IMR-90 (cell line): ENCODE data around the gene POLR3A. TPM values are rescaled to one million over a fixed set of nuclear protein-coding genes. Genes with fewer than 3 reads are reported as not detected.

Experiments used
- ATAC-seq: fragments of 200-7000 bp; cut with Tn5 transposase; 2 replicates; pipeline ENCODE4 v1.9.1; 2020; ENCODE audit warnings: low read depth, mild to moderate bottlenecking, moderate library complexity
- BruUV-seq: library from RNA; stranded (reverse); fragments of 400-500 nt; replicated peaks from 2 replicates; lab custom pipeline; 2021; lab: Mats Ljungman, UMichigan
- CTCF ChIA-PET: fragments of 300-600 bp; formaldehyde crosslinking; extraction: SDS; loops from one replicate; lab custom pipeline; 2021; ENCODE audit warnings: antibody characterized with exemption; lab: Yijun Ruan, JAX
- POLR2A ChIA-PET: fragments of 300-600 bp; sonication (Branson Sonifier 250); formaldehyde crosslinking; loops from one replicate; lab custom pipeline; 2022; ENCODE audit warnings: antibody characterized with exemption; ENCODE audit not compliant: unreplicated experiment; lab: Charles Lee
- DNase-seq: peaks from one replicate; pipeline ENCODE4 v3.0.0; 2013
- H2AFZ ChIP-seq: replicated peaks from 2 replicates; pipeline ENCODE3; 2013; ENCODE audit warnings: low read length, mild to moderate bottlenecking; ENCODE audit not compliant: poor library complexity
- H2AK5ac ChIP-seq: 2 replicates; pipeline ENCODE4 v1.6.1; 2013; ENCODE audit warnings: low read depth, low read length, inconsistent platforms
- H2AK9ac ChIP-seq: replicated peaks from 2 replicates; pipeline ENCODE3; 2013; ENCODE audit warnings: mild to moderate bottlenecking, low read depth, low read length, moderate library complexity; ENCODE audit not compliant: poor library complexity
- H2BK120ac ChIP-seq: 2 replicates; pipeline ENCODE4 v1.6.1; 2013; ENCODE audit warnings: low read depth, low read length, inconsistent platforms
- H2BK15ac ChIP-seq: 3 replicates; pipeline ENCODE4 v1.6.1; 2013; ENCODE audit warnings: low read depth, low read length, inconsistent platforms
- H2BK20ac ChIP-seq: 2 replicates; pipeline ENCODE4 v1.6.1; 2013; ENCODE audit warnings: low read depth, mild to moderate bottlenecking, inconsistent platforms, low read length, moderate library complexity
- H2BK5ac ChIP-seq: 2 replicates; pipeline ENCODE4 v1.6.1; 2013; ENCODE audit warnings: mild to moderate bottlenecking, low read depth, low read length, inconsistent platforms; ENCODE audit not compliant: poor library complexity, severe bottlenecking
- H3K14ac ChIP-seq: replicated peaks from 2 replicates; pipeline ENCODE4 v1.6.1; 2013; ENCODE audit warnings: low read depth, low read length, inconsistent platforms
- H3K18ac ChIP-seq: 2 replicates; pipeline ENCODE4 v1.6.1; 2013; ENCODE audit warnings: low read depth, low read length, control low read depth
- H3K23ac ChIP-seq: 2 replicates; pipeline ENCODE4 v1.6.1; 2013; ENCODE audit warnings: low read depth, low read length, inconsistent platforms
- H3K27ac ChIP-seq: 2 replicates; pipeline ENCODE4 v1.5.1; 2013; ENCODE audit warnings: mild to moderate bottlenecking, control low read depth, low read length; ENCODE audit not compliant: insufficient read depth
- H3K27me3 ChIP-seq: 2 replicates; pipeline ENCODE4 v1.6.1; 2013; ENCODE audit warnings: low read length; ENCODE audit not compliant: control insufficient read depth, insufficient read depth
- H3K36me3 ChIP-seq: 2 replicates; pipeline ENCODE4 v1.6.1; 2013; ENCODE audit warnings: low read length, mixed read lengths; ENCODE audit not compliant: control insufficient read depth, insufficient read depth
- H3K4ac ChIP-seq: 2 replicates; pipeline ENCODE4 v1.6.1; 2013; ENCODE audit warnings: low read depth, low read length, inconsistent platforms
- H3K4me1 ChIP-seq: 2 replicates; pipeline ENCODE4 v1.6.1; 2013; ENCODE audit warnings: low read length, mixed read lengths; ENCODE audit not compliant: control insufficient read depth, insufficient read depth
- H3K4me2 ChIP-seq: 2 replicates; pipeline ENCODE4 v1.6.1; 2013; ENCODE audit warnings: low read depth, mild to moderate bottlenecking, control low read depth, low read length, moderate library complexity
- H3K4me3 ChIP-seq: 2 replicates; pipeline ENCODE4 v1.5.1; 2013; ENCODE audit warnings: low read depth, mild to moderate bottlenecking, control low read depth, low read length, moderate library complexity; ENCODE audit not compliant: insufficient read depth
- H3K56ac ChIP-seq: 2 replicates; pipeline ENCODE4 v1.6.1; 2013; ENCODE audit warnings: low read length, inconsistent platforms; ENCODE audit not compliant: insufficient read depth; ENCODE audit errors: extremely low read depth
- H3K79me1 ChIP-seq, 2 experiments: 2 replicates each; pipeline ENCODE4 v1.6.1; 2013; ENCODE audit warnings: low read length in 2 of 2, inconsistent platforms in 1 of 2, low read depth in 1 of 2
- H3K9ac ChIP-seq: 2 replicates; pipeline ENCODE4 v1.6.1; 2013; ENCODE audit warnings: low read depth, low read length, control low read depth
- H3K9me1 ChIP-seq: 2 replicates; pipeline ENCODE4 v1.6.1; 2013; ENCODE audit warnings: low read length, inconsistent platforms; ENCODE audit not compliant: insufficient read depth
- H3K9me3 ChIP-seq: 2 replicates; pipeline ENCODE4 v1.6.1; 2013; ENCODE audit warnings: low read length; ENCODE audit not compliant: control insufficient read depth, insufficient read depth
- H4K20me1 ChIP-seq: 2 replicates; pipeline ENCODE4 v1.6.1; 2013; ENCODE audit warnings: low read length, inconsistent platforms; ENCODE audit not compliant: insufficient read depth
- H4K5ac ChIP-seq: 2 replicates; pipeline ENCODE4 v1.6.1; 2013; ENCODE audit warnings: mild to moderate bottlenecking, low read depth, low read length, control low read depth
- H4K8ac ChIP-seq, 2 experiments: 2 replicates each; pipeline ENCODE4 v1.6.1; 2013; ENCODE audit warnings: low read depth in 2 of 2, low read length in 2 of 2, control low read depth in 1 of 2, inconsistent platforms in 1 of 2
- H4K91ac ChIP-seq: 2 replicates; pipeline ENCODE4 v1.6.1; 2013; ENCODE audit warnings: low read depth, low read length, inconsistent platforms; ENCODE audit not compliant: insufficient read depth
- CHD1 ChIP-seq: IDR thresholded peaks from 2 replicates; pipeline ENCODE4 v1.6.1; 2012; ENCODE audit warnings: low read depth, low read length, improper control_type of control experiment
- MAZ ChIP-seq: IDR thresholded peaks from 2 replicates; pipeline ENCODE4 v1.6.1; 2012; ENCODE audit warnings: low read depth, mild to moderate bottlenecking, low read length, improper control_type of control experiment, moderate library complexity, borderline replicate concordance
- RCOR1 ChIP-seq: IDR thresholded peaks from 2 replicates; pipeline ENCODE4 v1.6.1; 2012; ENCODE audit warnings: mild to moderate bottlenecking, low read length, improper control_type of control experiment; ENCODE audit not compliant: insufficient replicate concordance
- SMC3 ChIP-seq: fragments of 150-350 bp; IDR thresholded peaks from 2 replicates; pipeline ENCODE4 v1.6.1; 2016; ENCODE audit warnings: low read depth, mild to moderate bottlenecking, antibody characterized with exemption, low read length, moderate library complexity
- WGBS, 2 experiments: methylation state at CpG; one replicate each; pipeline versions ENCODE4 v1.1.5 to v1.1.7; 2013; ENCODE audit warnings: missing lambda C conversion rate in 2 of 2; ENCODE audit not compliant: insufficient read length in 1 of 2; ENCODE audit errors: extremely low coverage in 2 of 2; 5-methylcytosine and 5-hydroxymethylcytosine counted together
- dilution Hi-C: fragments of 300-500 bp; cut with HindIII; formaldehyde crosslinking; loops from one replicate; pipeline ENCODE4 v1.14.3; 2018; ENCODE audit warnings: low sequenced_read_pairs; ENCODE audit not compliant: unreplicated experiment
- in situ Hi-C: fragments of 300-500 bp; cut with MboI; formaldehyde crosslinking; loops from 3 replicates; pipeline ENCODE4 v1.14.3; 2019; ENCODE audit warnings: low sequenced_read_pairs, inconsistent platforms, mixed read lengths
- intact Hi-C: fragments of 100-400 bp; cut with micrococcal nuclease; formaldehyde crosslinking; loops from 2 replicates; pipeline ENCODE4 v1.10.0; 2022
- polyA plus RNA-seq, 3 experiments: library from polyadenylated mRNA; depleted of rRNA; stranded (reverse); fragments of >200 nt; gene quantifications; 2 replicates each; pipeline ENCODE4 v1.2.3, GENCODE V29; 2012; ENCODE audit warnings: low replicate concordance in 1 of 3
- total RNA-seq: library from RNA; depleted of rRNA; stranded (reverse); fragments of >200 nt; gene quantifications from 2 replicates; pipeline ENCODE4 v1.2.3, GENCODE V29; 2012
- TF ChIP-seq, protein P1 (sequence below): fragments of 150-350 bp; IDR thresholded peaks from 2 replicates; pipeline ENCODE4 v1.6.1; 2016; ENCODE audit warnings: low read depth, mild to moderate bottlenecking, low read length, moderate library complexity, borderline replicate concordance
- TF ChIP-seq, protein P2 (sequence below): conservative IDR thresholded peaks from 2 replicates; pipeline ENCODE4 v1.5.1; 2012; ENCODE audit warnings: mild to moderate bottlenecking, low read depth, low read length, improper control_type of control experiment

POLR3A gene
- total and polyA plus RNA-seq, 2 of the 4 experiments (the other 2 are of a cell fraction) = 11.9 to 24.4 TPM

GRCh38 chr10:78045856-78046255, 16.5 kb upstream of the POLR3A start:
- Histone ChIP-seq H4K20me1 (peaks cover 43% of the 10 kb centered on the region), H3K4me2 (no peak overlapping the region), H3K56ac (no peak overlapping the region), H3K4me3 (no peak overlapping the region), H3K27ac (no peak overlapping the region), H2BK20ac (no peak overlapping the region), H2AK9ac (no peak overlapping the region), H3K27me3 (no peaks in the 10 kb centered on the region), H3K4ac (no peak overlapping the region), H3K9me3 (no peaks in the 10 kb centered on the region), H3K36me3 (peaks cover 18% of the 10 kb centered on the region), H3K4me1 (peaks cover 15% of the 10 kb centered on the region), H2AFZ (no peak overlapping the region), H4K5ac (no peak overlapping the region), H3K18ac (no peak overlapping the region), H3K14ac (no peak overlapping the region), H2AK5ac (no peak overlapping the region), H3K23ac (no peak overlapping the region), H4K91ac (no peak overlapping the region), H3K79me1 (peaks cover 10 to 36% of the 10 kb centered on the region in 2 experiments; a peak in 3 of 4 replicates), H3K9ac (no peak overlapping the region), H2BK120ac (no peak overlapping the region), H2BK15ac (no peak overlapping the region), H2BK5ac (no peak overlapping the region), H4K8ac (no peak overlapping the region), H3K9me1 (peaks cover 17% of the 10 kb centered on the region)
- DNase-seq = no peak
- BruUV-seq = no TSS peak
- 94% methylated on average over 3 of the region's 8 CpGs; no CpG with 5 or more reads in 1 of the 2 experiments for WGBS, 2 experiments
- ChIA-PET CTCF (interaction anchor here (0.7 kb wide), 1 partner anchor 1202 kb away, joined by 3 read pairs; no protein-coding TSS in a partner anchor), POLR2A (no interaction called here)
- dilution Hi-C loops = no loop called here
- TF ChIP-seq SMC3 (no peak), CHD1 (no peak), RCOR1 (no peak), MAZ (no peak)
- TF ChIP-seq, protein P1, sequence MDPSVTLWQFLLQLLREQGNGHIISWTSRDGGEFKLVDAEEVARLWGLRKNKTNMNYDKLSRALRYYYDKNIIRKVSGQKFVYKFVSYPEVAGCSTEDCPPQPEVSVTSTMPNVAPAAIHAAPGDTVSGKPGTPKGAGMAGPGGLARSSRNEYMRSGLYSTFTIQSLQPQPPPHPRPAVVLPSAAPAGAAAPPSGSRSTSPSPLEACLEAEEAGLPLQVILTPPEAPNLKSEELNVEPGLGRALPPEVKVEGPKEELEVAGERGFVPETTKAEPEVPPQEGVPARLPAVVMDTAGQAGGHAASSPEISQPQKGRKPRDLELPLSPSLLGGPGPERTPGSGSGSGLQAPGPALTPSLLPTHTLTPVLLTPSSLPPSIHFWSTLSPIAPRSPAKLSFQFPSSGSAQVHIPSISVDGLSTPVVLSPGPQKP = no peak
- TF ChIP-seq, protein P2, sequence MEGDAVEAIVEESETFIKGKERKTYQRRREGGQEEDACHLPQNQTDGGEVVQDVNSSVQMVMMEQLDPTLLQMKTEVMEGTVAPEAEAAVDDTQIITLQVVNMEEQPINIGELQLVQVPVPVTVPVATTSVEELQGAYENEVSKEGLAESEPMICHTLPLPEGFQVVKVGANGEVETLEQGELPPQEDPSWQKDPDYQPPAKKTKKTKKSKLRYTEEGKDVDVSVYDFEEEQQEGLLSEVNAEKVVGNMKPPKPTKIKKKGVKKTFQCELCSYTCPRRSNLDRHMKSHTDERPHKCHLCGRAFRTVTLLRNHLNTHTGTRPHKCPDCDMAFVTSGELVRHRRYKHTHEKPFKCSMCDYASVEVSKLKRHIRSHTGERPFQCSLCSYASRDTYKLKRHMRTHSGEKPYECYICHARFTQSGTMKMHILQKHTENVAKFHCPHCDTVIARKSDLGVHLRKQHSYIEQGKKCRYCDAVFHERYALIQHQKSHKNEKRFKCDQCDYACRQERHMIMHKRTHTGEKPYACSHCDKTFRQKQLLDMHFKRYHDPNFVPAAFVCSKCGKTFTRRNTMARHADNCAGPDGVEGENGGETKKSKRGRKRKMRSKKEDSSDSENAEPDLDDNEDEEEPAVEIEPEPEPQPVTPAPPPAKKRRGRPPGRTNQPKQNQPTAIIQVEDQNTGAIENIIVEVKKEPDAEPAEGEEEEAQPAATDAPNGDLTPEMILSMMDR = no peak
- in situ Hi-C loops = loop anchor here (5.0 to 10.0 kb wide), 3 partner anchors 259 to 1151 kb away; no protein-coding TSS in a partner anchor
- intact Hi-C loops = loop anchor here (2.0 to 10.0 kb wide), 5 partner anchors 151 to 1025 kb away; no protein-coding TSS in a partner anchor
- no peak for ATAC-seq
